ENCODE results near the gene GATB.
"Not testable (repeated sequence)": the region's sequence is repeated elsewhere in the genome, so short reads cannot be mapped to it uniquely, and the experiment has no call there.

GATB gene

DNA sequence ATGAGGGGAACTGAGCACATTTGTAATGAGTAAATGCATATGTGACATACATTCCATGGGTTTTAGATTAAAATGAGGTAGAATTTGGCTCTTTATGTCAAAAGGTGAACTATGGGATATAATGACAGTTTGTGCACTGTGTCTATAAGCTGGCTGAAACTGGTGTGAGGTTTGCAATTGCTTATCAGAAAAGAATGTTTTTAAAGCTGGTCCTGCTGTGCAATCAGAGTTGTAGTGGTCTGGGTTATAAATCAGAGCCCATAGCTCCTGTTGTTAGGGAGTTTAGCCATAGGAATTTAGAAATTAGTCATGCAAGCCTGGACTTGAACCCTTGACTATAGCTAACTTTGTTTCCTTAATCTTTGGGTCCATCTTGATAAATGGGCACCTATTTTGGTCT is 23.1 kb upstream of the GATB start:
- DNase-seq, result peak; percentile 68

DNA sequence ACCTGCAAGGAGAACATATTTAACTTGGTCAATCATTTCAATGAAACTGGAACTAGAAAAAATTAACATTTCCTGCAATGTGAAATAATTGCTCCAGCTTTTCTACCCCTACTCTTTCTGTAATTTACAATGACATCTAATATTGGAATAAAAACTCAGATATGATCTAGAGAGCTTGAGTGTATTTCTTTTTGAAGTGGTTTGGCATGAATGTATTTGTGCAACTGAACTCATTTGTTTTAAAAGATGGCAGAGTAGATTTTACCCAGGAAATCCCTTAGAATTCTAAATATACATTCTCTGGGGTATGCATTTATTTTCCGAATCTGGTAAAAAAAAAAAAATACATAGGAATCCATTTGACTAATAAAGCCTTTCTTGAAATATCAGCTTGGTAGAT is 21.5 kb upstream of the GATB start:
- no peak for DNase-seq

DNA sequence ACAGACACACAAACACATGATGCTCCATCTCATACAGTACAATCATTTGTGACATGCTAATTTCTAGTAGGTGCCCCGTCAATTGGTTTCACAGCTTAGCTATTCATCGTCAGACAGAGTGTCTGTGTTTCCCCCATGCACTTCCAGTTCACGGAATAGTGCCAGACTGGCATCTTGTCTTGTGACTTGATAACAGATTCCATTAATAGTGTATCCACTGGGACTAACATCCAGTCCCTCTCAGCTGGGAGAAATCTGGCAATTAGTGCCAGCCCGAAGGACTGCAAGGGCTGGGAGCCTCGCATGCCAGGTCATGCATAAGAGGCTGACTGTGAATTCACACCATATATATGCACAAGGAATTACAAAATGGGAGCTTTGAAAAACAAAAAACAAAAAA is 20.2 kb upstream of the GATB start:
- DNase-seq, result no peak

DNA sequence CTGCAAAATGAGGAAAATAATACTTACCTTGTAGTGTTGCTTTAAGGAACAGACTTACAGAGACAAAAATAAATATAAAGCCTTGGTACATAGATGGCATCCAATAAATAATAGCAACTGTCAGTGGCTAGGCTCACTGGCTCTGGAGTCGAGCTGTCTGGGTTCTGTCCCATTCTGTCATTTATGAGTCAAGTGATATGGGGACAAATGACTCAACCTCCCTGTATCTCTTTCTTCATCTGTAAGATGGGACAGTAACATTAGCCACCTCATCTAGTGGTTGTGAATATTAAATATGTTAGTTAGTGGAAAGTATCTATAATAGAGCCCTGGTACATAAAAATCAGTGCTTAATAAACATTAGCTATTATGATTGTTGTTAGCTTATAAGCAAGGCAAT is 16.7 kb upstream of the GATB start:
- DNase-seq, result no peak

DNA sequence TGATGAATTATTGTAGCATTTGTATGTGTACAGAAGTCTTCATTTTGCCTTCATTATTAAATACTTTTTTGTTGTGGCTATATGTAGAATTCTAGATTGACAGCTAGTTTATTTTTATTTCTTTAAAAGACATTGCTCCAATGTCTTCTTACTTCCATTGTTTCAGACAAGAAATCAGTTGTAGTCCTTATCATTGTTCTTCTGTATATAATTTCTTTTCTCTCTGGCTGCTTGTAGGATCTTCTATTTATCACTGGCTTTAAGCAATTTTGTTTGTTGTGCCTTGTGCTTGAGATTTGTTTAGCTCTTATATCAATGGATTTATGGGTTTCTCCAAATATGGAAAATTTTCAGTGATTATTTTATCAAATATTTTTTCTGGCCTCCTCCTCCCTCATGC is 13.5 kb upstream of the GATB start:
- DNase-seq, result no peak

DNA sequence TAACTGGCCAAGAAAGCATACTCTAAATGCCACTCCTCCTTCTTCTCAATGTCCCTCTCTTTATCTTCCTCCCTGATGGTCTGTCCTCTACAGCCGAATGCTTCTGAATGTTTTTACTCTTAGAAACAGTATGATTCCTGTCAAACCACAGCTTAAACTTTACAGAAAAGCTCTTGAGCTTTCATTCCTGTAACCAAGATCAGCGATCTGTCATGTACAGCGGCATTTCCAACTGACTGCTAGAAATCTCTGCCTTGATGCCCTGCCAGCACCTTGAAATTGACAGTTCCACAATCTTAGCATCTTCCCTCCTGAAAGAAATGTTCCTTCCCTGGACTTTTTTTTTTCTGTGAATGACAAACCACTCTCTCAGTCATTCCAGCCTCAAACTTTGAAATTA is 11.5 kb upstream of the GATB start:
- peak; percentile 54 for DNase-seq

DNA sequence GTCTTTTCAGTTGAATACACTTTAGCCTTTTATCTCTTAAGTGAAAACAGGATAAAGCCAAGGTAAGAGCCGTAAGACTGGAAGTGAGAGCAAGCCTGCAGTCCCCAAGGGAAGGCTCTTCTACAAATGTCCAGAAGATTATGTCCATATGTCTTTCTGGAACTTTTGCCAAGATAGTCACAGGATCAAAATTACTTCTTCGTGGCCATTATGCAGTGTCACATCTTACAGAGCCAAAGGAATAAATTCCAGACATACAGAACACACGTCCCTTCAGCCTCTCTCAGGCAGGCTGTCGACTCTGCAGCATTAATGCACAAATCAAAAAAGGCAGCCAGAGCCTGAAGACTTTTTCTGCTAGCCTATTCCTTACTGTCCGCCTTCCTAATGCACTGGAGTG is 10.9 kb upstream of the GATB start:
- no peak for DNase-seq

DNA sequence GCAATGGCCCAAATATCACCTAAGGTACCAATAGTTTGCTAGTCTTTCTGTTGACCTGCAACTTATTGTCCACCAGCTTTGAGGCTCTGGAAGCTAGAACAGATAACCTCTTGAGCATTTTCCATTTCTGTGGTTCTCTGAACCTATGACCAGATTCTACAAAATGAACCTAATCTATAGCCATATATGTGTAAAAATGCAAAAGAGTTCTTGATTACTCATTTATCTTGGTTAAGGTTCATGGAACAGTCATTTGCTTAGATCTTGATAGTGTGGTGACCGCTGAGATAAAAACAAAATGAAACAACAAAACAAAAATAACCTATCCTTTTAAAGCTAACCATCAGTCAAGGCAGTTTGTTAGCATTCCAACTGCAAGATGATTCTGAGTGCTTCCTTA is 9.3 kb upstream of the GATB start:
- DNase-seq, result no peak

DNA sequence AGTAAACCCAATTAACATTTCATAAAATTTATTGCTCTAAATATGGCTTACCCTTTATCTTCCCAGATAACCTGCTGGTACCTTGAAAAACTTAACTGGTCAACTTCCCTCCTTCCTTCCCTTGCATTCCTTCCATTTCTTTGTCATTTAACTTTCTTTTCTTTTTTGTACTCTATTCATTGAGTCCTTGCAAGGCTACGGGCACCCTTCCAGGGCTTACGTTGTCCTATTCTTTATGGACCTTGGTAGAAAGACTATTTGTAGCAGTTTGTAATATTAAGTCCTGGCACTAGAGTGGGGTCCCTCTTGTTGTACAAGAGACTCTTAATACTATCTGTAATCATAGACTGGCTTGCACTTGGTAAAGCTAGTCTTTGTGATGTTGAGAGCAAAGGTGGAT is 8.0 kb upstream of the GATB start:
- no peak for DNase-seq

DNA sequence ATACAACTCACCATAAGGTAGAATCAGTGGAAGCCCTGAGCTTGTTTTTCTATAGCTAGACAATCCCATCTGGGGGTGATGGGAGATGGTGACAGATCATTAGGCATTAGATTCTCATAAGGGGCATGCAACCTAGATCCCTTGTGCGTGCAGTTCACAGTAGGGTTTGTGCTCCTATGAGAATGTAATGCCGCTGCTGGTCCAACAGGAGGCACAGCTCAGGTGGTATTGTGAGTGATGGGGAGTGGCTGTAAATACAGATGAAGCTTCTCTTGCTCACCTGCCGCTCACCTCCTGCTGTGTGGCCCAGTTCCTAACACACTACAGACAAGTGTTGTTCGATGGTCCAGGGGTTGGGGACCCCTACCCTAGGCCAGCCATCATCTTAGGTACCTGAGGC is 5.9 kb upstream of the GATB start:
- no peak for DNase-seq

DNA sequence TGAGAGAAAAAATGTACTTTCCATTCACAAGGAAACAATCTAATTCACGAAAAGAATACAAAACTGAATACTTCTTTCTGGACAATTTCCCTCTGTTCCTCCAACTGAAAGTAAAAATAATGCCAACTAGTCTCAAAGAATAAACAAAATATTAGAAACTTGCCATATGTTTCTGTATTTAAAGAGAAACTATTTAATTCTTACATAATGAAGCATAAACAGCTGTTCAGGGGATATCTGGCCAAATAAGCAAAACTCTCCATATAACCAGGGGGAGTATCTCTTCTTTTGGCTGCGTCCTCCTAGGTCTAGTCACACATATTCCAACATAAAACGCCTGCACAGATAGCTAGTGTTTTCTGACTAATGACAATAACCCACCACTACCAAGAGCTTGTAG is 805 bp downstream of the GATB start:
- no peak for DNase-seq

DNA sequence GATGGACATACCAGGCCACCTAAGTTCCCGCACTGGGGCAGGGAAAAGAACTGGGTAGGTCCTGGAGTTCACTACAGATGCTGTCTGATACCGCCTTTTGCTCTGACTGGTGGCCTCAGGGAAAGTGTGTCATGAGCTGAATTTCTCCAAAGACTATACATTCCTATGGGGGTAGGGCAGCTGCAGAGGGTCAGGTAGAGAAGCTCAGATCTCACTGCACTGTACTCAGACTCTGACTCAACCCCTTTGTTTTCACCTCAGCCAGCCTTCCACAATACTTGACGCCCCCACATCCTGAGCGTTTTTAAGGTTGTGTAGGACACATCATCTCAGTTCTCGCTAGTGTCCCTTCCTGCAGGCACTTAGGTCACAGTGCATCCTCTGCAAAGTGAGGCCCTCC is 7.8 kb downstream of the GATB start:
- DNase-seq, result no peak

DNA sequence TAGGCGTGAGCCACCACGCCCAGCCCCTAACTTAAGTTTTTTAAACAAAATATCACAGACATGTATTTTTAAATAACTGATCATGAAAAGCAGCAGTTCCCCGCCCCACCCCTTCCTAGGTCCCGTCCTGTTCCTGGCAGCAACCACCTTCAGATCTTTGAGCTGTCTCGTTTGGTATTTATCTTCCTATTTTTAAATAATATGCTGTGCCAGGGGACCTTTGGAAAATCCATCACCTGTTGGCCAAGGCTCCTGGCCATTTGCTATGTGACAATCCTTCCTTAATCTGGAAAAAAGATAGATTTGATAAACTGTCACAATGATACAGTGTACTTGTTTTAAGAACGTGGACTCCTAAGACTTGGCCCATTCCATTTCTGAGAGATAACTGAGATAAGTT is 10.7 kb downstream of the GATB start:
- no peak for DNase-seq

DNA sequence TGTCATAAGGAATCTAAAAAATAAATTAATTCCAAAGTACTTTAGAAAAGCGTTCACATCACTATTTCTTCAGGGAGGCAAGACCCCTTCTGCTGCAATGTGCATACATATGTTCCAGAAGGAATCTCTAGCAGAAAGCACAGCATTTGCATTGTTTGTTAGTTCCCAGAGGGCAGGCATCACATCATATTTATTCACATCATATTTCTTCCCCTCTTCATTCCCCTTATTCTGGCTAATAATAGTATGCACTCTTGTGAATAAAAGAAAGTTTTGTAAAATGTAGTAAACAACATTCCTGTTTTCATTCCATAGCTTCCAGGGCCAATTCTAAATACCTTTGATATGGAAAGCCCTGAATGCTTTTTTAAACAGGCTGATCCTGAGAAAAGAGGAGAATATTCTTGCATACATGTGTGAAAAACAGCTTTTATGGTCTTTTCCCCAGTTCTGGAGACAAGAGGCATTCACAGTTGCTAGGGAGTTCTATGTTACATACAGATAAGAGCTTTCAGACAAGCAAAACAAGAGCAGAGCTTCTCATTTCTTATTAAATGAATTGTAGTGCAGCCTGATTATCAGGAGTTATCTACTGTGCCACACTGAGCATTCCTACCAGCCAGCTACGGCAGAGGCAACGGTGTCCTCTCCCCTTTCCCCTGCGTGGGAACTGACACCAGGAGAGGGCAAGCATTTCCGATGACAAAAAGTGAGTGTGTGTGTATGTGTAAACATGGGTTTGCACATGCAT is 15.2 kb downstream of the GATB start:
- peak; percentile 19 for DNase-seq

DNA sequence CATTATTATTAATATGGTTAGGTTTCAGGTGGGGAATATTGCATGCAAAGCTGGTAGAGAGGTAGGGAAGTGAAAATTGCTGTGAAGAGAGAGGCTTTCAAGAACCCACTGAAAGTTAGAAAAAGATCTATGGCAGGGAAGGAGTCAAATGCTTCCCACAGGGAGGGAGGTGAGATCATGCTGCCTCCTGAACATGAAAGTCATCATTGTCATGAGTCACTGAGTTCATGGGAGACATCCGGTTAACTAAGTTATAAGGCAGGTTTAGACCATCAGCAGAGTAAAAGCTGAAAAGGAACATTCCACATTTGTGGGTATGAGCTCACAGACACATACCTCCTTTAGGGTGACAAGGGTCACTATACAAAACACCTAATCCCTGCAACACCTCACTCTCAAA is 16.2 kb downstream of the GATB start:
- DNase-seq, result peak; percentile 89

DNA sequence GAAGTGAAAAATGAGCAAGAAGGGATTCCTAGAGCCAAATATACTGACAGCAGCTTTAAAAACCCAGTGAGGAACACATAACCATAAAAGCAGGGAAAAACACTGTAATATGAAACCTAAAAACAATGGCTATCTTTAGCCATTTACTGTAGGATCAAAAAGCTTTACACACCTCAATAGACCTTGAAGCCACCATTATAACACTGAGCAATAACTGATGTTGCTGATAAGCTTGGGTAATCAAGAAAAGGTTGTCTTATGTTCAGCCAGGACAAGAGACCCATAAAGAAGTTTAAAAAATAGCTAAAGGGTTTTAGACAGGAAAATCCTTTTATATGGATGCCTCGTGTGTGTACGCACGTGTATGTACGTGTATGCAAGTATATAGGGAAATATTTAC is 16.9 kb downstream of the GATB start:
- DNase-seq, result no peak

DNA sequence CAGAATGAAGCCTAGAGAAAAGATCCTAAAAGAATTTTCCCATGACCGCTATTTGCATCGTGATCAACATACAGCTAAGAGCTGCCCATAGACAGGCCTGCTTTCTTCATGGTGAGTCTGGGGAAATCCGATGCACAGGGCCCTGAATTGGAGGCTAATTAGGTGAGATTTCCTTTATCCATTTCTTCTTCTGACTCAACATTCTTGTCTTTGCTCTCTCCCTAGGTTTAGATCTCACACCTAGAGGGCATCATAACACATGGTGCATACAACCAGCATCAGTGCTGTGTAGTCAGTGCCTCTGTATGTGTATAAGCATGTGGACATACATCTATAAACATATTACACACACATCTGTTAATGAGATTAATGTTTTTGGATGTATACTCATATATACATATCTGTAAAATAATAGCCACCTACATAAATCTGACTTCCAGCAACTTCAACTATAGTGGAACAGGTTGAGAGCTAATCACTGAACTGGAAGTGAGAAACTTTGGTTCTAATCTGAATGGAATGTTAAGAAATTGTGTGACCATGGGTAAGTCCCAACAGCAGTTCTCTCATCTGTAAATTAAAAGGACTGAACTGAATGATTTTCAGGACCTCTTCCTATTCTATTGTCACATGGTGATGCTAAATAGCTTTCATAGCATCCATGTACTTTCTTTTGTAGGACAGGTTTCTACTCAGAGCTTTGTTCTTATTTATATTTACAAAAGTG is 17.5 kb downstream of the GATB start:
- DNase-seq, result peak; percentile 76

DNA sequence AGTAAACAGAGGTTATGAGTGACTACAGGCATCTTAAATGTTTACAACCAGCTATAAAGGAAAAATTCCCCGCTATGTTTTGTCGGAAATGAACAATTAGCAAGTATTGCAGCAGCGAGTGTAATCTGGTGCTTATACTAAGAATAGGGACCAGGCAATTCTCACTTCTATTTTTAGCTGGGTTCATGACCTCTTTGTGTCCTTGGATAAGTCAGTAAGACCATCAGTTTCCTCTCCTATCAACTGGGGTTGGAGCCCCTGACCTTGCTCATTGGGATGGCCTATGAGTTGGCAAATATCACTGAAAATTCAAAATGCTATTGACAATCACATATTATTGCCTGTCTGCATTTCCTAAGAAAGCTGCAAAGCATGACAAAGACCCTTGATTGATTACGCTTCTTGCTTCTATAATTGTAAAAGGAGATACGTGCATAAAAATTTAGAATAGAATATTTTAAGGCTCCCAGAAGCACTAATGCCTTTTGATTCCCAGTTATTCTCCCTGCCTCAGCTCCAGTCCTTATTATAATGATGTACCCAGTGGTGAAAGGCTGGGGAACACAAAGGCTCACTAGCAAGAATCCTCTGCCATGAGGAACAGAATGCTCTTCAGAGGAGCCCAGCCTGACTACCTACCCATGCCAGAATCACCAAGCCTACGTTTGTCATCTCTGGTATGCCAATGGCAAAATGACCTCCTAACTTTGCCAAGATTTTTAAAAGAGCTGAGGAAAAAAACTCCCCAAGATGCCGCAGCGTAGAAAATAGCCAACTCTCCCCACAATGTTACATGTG is 21.9 kb downstream of the GATB start:
- no peak for DNase-seq

DNA sequence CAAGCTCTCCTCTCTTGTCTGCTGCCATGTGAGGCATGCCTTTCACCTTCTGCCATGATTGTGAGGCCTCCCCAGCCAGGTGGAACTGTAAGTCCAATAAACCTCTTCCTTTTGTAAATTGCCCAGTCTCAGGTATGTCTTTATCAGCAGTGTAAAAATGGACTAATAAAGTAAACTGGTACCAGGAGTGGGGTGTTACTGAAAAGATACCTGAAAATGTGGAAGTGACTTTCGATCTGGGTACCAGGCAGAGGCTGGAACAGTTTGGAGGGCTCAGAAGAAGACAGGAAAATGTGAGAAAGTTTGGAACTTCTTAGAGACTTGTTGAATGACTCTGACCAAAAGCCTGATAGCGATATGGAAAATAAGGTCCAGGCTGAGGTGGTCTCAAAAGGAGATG is 24.0 kb downstream of the GATB start:
- DNase-seq, result not testable (repeated sequence)

DNA sequence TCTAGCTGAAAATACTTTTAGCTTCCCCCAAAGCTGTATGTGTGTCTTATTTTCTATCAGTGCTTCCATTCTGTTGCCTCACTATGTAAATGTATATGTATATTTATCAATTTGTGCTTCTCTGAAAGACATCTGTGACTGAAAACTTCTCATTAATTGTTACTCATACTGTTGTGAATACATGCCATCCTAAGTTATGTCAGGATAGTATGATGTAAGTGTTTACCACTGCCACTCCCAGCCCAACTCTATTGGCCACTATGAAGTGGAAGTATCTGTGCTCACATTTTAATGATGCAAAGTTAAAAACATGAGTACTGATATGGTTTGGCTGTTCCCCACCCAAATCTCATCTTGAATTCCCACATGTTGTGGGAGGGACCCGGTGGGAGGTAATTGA is 24.4 kb downstream of the GATB start:
- no peak for DNase-seq

DNA sequence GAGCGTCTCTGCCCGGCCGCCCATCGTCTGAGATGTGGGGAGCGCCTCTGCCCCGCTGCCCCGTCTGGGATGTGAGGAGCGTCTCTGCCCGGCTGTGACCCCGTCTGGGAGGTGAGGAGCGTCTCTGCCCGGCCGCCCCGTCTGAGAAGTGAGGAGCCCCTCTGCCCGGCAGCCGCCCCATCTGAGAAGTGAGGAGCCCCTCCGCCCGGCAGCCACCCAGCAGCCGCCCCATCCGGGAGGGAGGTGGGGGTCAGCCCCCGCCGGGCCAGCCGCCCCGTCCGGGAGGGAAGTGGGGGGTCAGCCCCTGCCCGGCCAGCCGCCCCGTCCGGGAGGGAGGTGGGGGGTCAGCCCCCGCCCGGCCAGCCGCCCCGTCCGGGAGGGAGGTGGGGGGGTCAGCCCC is 29.1 kb downstream of the GATB start:
- not testable (repeated sequence) for DNase-seq

DNA sequence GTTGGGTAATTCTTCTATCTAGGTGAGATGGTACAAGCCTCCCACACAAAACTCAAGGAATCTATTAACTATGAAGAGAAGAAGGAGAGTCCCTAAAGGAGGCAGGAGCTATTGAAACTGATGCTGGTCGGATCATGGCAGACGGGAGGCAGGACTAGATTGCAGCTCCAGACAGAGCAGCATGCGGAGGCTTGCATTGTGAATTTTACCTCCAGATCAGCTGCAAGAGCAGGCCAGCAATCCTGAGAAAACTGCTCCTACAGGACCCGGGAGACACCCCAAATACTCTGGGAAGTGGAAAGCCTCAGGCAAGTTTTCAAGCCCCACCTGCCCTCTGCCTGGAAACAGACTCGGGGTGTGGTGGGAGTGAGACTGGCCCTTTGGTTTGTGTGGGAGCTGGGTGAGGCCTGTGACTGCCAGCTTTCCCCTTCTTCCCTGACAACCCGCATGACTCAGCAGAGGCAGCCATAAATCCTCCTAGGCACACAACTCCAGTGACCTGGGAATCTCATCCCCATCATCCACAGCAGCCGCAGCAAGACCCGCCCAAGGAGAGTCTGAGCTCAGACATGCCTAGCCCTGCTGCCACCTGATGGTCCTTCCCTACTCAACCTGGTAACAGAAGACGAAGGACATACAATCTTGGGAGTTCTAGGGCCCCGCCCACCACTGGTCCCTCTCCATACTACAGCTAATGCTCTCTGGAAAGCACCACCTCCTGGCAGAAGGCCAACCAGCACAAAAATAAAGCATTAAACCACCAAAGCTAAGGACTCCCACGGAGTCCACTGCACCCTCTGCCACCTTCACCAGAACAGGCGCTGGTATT is 30.9 kb downstream of the GATB start:
- DNase-seq, result peak; percentile 38

DNA sequence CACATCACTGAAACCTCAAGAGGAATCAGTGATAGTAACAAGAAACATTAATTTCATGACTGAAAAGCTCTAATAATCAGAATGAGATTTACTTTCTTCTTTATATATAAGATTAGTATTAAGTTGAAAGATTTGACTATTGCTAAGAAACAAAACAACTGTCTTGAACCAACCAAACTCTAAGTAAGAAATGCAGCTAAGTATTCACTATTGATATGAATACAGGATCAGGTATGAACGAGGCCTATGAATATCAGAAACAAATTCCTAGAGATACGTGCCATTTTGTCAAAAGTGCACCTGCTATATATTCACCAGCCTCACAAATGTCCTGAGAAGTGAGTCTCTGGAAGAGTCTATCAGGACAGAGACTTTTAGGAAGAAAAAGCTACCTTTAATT is 32.1 kb downstream of the GATB start:
- DNase-seq, result no peak

Measured in kidney glomerular epithelial cell (primary cell).